Middle frontal gyrus (tissue), 1 donor: ENCODE measurements around the gene FBF1.

Experiments used
- DNase-seq: peaks from one replicate; pipeline ENCODE4 v3.0.0-alpha.2; 2015; ENCODE audit warnings: low spot score; ENCODE audit errors: extremely low spot score

FBF1 gene

DNA sequence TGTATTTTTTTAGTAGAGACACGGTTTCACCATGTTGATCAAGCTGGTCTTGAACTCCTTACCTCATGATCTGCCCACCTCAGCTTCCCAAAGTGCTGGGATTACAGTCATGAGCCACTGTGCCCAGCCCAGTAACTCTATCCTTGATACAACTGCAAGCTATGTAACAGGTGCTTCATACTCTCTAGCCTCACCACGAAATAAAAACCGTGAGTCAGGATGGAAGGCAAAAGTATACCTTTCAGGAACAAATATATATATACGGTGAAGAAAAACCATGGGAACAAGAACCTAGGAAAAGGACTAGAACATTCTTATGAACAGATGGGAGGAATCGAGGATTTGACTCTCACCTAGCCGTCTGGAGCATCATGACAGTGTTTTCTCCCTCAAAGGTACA is 9.6 kb upstream of the FBF1 start:
- no peak for DNase-seq

DNA sequence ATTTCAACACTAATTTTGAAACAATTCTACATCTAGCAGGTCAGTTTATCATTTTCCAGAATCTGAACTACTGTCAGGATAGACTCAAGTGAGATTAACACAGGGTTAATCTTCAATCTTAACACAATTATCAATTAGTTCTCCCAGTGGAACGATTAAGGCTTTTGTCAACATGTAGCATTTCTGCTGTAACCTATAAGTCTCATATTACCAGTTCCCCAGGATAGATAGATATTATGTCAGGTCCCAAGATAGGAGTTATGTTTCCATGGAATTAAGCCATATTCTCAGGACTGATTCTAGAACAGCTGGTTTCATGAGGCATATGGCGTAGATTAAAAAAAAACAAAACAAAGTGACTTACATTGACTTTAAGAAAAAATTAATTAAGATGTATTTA is 4.4 kb upstream of the FBF1 start:
- no peak for DNase-seq

GRCh38 chr17:75943491-75943890 is 2.6 kb upstream of the FBF1 start:
- DNase-seq = no peak

DNA sequence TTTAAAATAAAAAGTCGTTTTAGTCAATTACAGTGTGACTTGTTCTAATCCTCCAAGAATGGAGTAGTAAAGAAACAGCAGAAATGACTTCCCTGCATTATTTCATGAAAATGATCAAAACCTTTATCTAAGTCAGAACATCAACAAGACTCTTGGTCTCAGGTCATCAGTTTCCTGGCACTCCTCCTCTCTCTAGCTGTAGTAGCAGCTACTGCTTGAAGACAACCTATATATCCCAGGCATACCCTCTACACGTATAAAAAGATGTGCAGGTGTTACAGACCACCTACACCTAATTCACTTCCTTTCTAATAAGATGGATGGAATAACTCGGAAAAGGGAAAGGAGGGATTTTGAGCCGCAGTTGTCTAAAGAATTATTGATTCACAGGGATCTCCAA is 1.6 kb upstream of the FBF1 start:
- no peak for DNase-seq

- DNase-seq = no peak
These were observed 589 bp upstream of the FBF1 start for GRCh38 chr17:75941442-75941819.

GRCh38 chr17:75937652-75938051 is 3.2 kb downstream of the FBF1 start:
- no peak for DNase-seq

- no peak for DNase-seq
These were observed 7.0 kb downstream of the FBF1 start for GRCh38 chr17:75933808-75934207.

DNA sequence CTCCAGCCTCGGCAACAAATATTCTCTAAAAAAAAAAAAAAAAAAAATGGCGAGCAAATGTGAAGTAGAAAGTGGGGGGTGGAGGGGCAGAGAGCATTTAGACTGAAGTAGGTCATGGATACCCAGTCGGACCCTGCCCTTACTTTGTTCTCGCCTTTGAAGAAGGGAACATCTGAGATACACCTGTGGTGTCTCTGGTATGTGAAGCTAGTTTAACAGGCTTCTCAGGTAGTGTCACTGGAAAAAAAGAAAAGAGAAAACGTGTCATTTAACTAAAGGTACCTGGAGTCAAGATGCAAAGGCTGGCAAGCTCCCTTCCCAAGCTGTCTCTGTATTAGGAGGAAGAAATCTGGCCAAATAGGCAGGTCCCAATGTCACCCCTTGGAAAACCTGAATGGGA is 8.0 kb downstream of the FBF1 start:
- no peak for DNase-seq

- no peak for DNase-seq
These were observed 9.8 kb downstream of the FBF1 start for GRCh38 chr17:75931062-75931461.

GRCh38 chr17:75927286-75927922 is 13.4 kb downstream of the FBF1 start:
- DNase-seq = no peak

GRCh38 chr17:75926456-75926855 is 14.4 kb downstream of the FBF1 start:
- no peak for DNase-seq

GRCh38 chr17:75925912-75926311 is 14.9 kb downstream of the FBF1 start:
- no peak for DNase-seq

- DNase-seq = no peak
These were observed 15.7 kb downstream of the FBF1 start for GRCh38 chr17:75925103-75925502.

DNA sequence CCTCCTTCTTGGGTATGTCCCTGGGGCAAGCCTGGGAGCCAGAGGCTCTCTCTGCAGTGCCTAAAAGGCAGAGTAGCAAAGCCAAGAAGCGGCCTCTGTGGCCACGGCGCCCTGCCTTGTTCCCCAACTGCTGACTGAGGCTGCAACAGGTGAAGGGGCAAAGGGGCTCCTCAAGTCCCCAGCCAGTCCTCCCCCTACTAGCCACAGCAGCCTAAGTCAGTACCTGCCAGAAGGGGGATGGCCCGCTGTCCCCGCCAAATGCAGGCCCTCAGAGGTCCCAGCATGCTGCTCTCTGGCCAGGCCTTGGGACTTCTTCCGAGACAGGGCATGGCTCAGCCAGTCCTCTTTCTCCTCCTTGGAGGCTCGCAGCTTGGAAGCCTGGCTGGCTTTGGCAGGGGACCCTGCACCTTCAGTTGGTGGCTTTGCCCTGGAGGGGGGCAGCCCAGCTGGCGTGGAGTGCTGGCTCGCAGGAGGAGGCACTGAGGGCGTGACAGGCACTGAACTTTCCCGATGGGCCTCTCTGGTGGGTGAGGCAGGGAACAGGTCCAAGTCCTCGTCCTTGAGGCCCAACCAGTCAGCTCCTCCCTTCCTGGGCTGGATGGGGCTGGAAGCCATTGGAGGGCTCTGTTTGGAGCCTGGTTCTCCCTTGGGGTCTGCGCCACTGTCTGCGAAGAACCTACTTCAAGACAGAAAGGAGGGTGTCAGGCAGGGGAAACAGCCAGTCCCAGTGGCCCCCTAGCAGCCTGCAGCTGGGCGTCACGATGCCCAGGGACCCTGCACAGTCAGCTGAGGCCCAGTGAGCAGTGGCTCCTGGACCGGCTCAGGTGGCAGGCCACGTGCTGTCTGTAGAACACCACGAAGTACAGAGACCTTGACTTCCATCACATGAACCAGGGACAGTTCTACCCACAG is 17.6 kb downstream of the FBF1 start:
- DNase-seq = no peak

DNA sequence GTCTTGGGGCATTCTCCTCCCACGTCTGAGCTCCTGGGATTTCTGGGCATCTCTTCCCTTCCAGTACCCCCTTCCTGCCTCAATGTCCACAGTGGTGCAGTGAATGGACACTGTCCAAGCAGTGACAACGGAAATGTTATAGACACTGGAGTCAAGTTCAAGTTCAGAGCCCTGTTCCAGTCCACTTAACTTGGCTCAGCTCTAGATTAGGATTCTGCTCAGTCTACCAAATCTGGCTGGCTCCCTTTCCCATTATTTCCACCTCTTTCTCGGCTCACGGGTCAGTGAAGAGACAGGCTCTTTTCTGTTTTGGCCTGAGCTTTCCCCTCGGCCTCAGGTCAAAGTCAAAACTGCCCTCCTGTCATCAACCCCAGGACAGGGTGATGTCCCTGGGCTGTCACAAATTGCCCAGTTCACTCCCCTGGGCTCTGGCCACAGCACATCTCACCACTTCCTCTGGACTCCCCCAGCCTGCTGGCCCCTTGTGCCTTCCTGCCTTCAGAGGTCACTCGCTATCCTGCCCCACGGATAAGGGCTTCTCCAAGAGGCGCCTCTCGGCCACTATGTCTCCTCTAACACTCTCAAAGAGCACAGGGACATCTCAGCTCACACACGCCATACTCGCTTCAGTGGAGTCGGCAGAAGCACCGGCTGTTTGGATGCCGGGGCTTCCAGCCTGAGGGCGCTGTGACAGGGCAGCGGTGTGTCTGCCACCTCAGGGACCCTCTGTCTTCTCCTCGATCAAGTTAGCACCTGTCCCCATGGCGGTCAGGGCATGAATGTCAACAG is 18.5 kb downstream of the FBF1 start:
- no peak for DNase-seq

DNA sequence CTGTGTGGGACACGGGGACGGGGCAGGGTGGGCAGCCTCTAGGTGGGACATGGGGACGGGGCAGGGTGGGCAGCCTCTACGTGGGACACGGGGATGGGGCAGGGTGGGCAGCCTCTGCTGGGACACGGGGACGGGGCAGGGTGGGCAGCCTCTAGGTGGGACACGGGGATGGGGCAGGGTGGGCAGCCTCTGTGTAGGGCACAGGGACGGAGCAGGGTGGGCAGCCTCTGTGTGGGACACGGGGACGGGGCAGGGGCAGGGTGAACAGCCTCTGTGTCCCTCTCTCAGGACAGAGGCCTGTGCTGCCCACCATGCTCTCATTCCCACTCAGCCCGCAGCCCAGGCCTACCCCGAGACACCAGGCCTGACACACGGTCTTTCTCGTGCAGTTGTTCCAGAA is 19.2 kb downstream of the FBF1 start:
- DNase-seq = no peak

DNA sequence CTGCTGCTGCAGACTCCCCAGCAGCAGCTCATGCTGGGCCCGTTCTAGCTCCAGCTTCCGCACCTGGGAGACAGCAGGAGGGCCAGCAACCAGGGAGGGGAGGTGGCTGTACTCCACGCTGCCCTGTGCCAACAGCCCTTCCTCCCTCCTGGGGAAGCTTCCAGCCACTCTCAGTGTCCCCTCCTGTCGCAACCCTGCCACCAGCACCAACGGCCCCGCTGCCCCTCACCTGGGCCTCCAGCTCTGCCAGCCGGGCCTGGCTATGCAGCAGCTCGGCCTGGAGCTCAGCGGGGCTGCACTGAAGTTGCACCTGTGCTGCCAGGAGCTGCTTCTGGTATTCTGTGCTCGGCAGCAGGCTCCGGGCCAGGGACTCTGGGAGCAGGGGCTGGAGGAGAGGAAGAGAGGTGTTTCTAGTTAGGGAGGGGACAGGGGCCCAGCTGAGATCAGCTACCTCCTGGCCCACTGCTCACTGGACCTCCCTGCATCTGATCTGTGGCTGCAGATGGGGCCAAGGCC is 20.7 kb downstream of the FBF1 start:
- DNase-seq = no peak

GRCh38 chr17:75919611-75920010 is 21.2 kb downstream of the FBF1 start:
- DNase-seq = no peak

DNA sequence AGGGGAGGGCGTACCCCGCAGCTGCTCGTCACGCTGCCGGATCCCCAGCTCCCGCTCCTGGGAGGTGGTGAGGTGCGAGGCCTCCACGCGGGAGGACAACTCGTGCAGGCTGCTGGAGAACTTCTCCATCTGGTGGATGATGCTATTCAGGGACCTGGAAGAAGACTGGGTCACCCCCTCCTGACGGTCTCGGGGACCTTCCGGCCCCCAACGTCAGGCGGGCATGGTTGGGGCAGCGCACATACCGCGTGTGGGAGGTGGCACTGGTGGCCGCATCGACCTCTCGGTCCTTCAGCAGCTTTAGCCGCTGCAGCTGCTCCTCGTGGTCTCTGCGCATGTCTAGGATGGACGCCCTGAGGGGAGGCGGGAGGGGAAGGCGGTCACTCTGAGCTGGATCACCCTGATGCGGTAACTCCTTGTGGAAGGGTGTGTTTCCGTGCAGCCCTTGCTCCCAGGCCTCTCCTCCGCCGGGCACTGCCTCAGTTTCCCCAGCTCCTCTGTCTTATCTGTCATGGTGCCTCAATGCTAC is 22.9 kb downstream of the FBF1 start:
- no peak for DNase-seq

GRCh38 chr17:75917141-75917916 is 23.5 kb downstream of the FBF1 start:
- no peak for DNase-seq

DNA sequence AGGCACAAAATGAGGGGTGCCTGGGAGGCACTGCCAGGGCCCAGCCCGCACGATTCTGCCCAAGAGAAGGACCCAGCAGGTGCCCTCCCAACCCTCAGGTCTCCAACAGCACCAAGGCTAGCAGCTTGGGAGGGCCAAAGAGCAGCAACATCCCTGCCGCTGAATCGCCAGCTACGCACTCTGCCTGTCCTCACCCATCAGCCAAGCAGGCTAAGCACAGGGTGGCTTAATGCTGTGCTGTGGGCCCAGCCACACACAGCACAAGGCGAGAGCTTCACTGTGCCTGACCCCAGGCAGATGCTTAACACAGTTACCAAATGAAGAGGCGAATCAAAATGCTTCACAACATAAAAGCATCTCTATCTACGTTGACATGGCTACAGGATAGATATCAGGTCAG is 25.6 kb downstream of the FBF1 start:
- no peak for DNase-seq
